ENCODE results near the gene GHR. TPM values are rescaled to one million over a fixed set of nuclear protein-coding genes. Genes with fewer than 3 reads are reported as not detected.

GHR gene
- not detected in 2 replicates for total RNA-seq (2014; rRNA removed; shearing (Covaris generic); ENCODE audit: low replicate concordance)

GRCh38 chr5:42423285-42424165 lies at the start of gene GHR:
GHR (plus strand) TSS chr5:42423439; CDS start chr5:42565875, 142,436 bp downstream.
- in situ Hi-C loops (cut with HindIII; ENCODE audit: low pct_unique_long_range_greater_than_20kb, low sequenced_read_pairs): no loop called here

GRCh38 chr5:42374679-42375273 lies 48.5 kb upstream of the GHR start:
- in situ Hi-C loops (cut with HindIII; ENCODE audit: low pct_unique_long_range_greater_than_20kb, low sequenced_read_pairs): no loop called here
- DNase-seq (ENCODE audit: low read depth): no peak

More at GRCh38 chr5:42423285-42424165, at the start of gene GHR:
- DNase-seq (ENCODE audit: low read depth): peak; percentile 80

- DNase-seq (ENCODE audit: low read depth): no peak
Measured at GRCh38 chr5:42377496-42377895, 45.7 kb upstream of the GHR start.

DNA sequence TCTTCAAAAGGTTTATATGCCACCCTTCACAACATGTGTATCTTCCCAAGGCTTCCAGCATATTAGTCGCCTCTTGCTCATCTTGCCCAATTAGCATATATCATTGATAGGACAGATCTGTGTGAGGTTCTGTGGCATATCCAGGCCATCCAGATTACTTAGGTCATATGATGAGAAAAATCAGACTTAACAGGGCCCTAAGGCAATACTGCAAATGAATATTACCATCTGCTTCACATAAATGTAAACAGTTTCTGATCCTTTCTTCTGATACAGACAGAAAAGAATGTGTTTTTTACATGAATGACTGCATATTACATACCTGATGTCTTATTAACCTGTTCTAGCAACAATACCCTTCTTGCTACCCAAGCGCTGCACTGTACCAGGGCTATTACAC lies 41.3 kb upstream of the GHR start:
- DNase-seq (ENCODE audit: low read depth): no peak
- in situ Hi-C loops (cut with HindIII; ENCODE audit: low pct_unique_long_range_greater_than_20kb, low sequenced_read_pairs): no loop called here

More at GRCh38 chr5:42377496-42377895, 45.7 kb upstream of the GHR start:
- in situ Hi-C loops (cut with HindIII; ENCODE audit: low pct_unique_long_range_greater_than_20kb, low sequenced_read_pairs): no loop called here

- in situ Hi-C loops (cut with HindIII; ENCODE audit: low pct_unique_long_range_greater_than_20kb, low sequenced_read_pairs): no loop called here
- DNase-seq (ENCODE audit: low read depth): no peak
Measured at GRCh38 chr5:42387563-42387962, 35.7 kb upstream of the GHR start.

GRCh38 chr5:42390115-42390514 lies 33.1 kb upstream of the GHR start:
- in situ Hi-C loops (cut with HindIII; ENCODE audit: low pct_unique_long_range_greater_than_20kb, low sequenced_read_pairs): no loop called here
- DNase-seq (ENCODE audit: low read depth): no peak

DNA sequence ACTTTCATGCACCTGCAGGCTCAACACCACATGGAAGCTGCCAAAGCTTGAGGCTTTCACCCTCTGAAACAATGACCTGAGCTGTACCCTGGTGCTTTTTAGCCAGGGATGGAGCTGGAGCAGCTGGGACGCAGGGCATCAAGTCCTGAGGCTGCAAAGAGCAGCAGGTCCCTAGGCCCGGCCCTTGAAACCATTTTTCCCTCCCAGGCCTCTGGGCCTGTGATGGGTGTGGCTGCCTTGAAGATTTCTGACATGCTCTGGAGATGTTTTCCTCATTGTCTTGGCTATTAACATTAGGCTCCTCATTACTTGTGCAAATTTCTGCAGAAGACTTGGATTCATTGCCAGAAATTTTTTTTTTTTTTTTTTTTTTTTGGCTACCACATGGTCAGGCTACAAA lies 30.3 kb upstream of the GHR start:
- in situ Hi-C loops (cut with HindIII; ENCODE audit: low pct_unique_long_range_greater_than_20kb, low sequenced_read_pairs): no loop called here
- DNase-seq (ENCODE audit: low read depth): no peak

DNA sequence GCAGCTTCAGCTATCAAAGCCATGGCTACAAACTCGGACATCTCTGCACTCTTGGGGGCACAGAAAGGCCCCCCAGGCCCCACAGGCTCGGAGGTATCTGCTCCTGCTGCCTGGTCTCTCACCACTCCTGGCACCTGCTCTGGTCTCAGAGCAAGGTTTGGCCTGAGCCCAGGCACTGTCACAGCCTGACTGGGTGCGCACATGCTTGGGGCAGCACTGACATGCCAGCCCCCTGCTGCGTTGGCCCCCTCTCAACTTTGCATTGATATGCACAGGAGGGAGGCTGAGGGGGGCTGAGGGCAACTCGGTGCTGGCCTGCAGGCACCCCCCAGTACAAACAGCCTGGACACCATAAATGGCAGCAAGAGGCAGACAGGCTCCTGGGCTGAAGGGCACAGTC lies 27.1 kb upstream of the GHR start:
- in situ Hi-C loops (cut with HindIII; ENCODE audit: low pct_unique_long_range_greater_than_20kb, low sequenced_read_pairs): no loop called here
- no peak for DNase-seq (ENCODE audit: low read depth)

DNA sequence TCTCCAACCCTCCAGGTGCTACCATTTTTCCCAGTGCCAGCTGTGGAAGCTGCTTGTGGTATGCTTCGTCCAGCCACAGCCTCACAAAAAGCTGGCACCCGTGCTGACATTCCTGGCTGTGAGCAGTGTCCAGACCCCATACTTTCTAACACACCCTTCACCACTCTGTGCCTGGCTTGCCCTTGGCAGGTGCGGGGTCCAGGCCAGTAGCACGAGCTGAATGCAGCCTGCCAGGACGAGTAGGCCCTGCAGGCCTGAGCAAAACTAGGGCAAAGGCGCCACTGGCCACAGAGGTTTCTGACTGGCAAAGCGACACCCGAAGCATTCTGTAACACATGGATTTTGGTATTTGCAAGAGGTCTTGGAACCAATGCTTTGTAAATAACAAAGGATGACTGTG lies 26.0 kb upstream of the GHR start:
- in situ Hi-C loops (cut with HindIII; ENCODE audit: low pct_unique_long_range_greater_than_20kb, low sequenced_read_pairs): no loop called here
- DNase-seq (ENCODE audit: low read depth): no peak

DNA sequence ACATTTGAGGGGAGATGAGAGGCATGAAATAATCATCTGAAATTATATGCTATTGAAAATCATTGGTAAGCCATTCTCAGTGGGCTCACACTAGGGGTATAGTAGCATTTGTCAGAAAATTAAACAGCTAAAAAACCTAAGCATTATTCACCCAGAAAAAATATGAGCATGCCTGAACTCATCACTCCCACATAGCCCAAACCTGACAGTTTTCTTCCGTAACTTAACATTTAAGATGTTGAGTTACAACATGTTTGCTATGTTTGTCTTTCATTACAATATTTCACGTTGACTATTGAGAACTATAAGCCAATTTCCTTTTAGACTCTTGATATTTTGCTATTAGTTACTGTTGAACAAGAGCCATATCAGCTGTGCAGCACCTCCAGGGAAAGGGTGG lies 23.5 kb upstream of the GHR start:
- no peak for DNase-seq (ENCODE audit: low read depth)
- in situ Hi-C loops (cut with HindIII; ENCODE audit: low pct_unique_long_range_greater_than_20kb, low sequenced_read_pairs): no loop called here

- DNase-seq (ENCODE audit: low read depth): no peak
- in situ Hi-C loops (cut with HindIII; ENCODE audit: low pct_unique_long_range_greater_than_20kb, low sequenced_read_pairs): no loop called here
Measured at GRCh38 chr5:42400474-42400873, 22.8 kb upstream of the GHR start.

DNA sequence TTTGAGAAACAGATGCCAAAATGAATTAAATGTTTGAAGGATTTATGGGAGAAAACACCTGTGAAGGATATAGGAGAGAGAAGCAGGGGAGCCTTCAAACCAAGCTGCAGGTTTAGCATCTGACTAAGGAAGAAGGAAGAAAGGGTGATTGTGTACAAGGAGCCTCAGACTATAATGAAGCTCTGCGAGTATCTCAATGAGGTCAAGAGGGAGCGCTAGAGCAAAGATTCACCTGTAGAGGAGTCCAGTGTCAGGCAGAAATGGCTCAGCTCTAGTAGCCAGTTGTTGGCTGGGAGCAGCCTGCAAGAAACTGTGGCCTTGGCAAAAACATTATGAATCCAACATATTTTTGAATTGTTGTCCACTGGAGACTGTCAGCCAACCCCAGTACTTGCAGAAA lies 20.0 kb upstream of the GHR start:
- in situ Hi-C loops (cut with HindIII; ENCODE audit: low pct_unique_long_range_greater_than_20kb, low sequenced_read_pairs): no loop called here
- no peak for DNase-seq (ENCODE audit: low read depth)

DNA sequence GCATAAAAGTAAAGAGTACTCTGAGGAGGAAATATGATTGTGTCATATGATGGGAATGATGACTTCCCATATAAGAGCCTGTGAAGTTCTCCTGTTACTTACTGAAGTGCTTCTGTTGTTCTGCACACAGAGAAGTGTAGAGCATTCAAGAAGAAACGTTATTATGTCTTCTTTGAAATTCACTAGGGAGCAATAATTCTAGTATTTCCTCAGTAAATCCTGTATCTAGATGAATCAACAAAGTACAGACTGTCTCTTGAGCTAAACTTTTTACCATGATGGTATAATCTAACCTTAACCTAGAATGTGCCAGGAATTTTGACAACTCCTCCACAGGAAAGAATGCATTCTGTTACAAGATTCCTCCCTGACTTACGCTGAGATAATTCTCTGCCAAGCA lies 18.9 kb upstream of the GHR start:
- DNase-seq (ENCODE audit: low read depth): no peak
- in situ Hi-C loops (cut with HindIII; ENCODE audit: low pct_unique_long_range_greater_than_20kb, low sequenced_read_pairs): no loop called here

DNA sequence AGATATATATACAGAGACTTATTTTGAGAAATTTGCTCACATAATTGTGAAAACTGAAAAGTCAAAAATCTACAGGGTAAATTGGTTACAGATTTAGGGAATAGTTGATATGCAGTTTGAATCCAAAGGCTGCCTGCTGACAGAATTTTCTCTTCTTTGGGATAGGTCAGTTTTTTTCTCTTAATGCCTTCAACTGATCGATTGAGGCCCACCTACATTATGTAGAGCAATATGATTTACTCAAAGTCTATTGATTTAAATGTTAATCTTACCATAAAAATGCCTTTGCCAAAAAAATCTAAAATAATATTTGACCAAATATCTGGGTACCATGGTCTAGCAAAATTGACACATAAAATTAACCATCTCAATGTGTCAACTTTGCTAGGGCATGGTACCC lies 3.9 kb upstream of the GHR start:
- no peak for DNase-seq (ENCODE audit: low read depth)
- in situ Hi-C loops (cut with HindIII; ENCODE audit: low pct_unique_long_range_greater_than_20kb, low sequenced_read_pairs): no loop called here

GRCh38 chr5:42422656-42423280 lies 471 bp upstream of the GHR start:
- no peak for DNase-seq (ENCODE audit: low read depth)
- in situ Hi-C loops (cut with HindIII; ENCODE audit: low pct_unique_long_range_greater_than_20kb, low sequenced_read_pairs): no loop called here

DNA sequence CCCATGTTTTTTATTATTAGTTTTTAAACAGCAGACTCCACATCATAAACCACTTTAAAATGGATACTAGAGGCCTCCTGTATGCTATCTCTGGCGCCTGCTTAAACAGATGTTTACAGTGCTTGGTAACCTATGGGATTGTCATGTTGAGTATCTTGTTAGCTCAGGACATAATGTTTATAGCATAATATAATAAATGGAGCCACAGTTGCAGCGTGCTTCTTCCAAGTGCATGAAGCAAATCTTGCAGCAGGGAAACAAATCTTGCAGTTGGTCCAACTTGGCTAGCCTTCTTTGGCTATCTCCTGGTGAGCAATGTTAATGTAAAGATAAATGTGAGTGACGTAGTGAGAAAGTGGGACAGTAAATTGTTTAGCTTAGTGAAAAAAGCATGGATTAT lies 2.8 kb downstream of the GHR start:
- in situ Hi-C loops (cut with HindIII; ENCODE audit: low pct_unique_long_range_greater_than_20kb, low sequenced_read_pairs): no loop called here
- no peak for DNase-seq (ENCODE audit: low read depth)

- in situ Hi-C loops (cut with HindIII; ENCODE audit: low pct_unique_long_range_greater_than_20kb, low sequenced_read_pairs): no loop called here
- no peak for DNase-seq (ENCODE audit: low read depth)
Measured at GRCh38 chr5:42429694-42430093, 6.5 kb downstream of the GHR start.

- in situ Hi-C loops (cut with HindIII; ENCODE audit: low pct_unique_long_range_greater_than_20kb, low sequenced_read_pairs): no loop called here
- DNase-seq (ENCODE audit: low read depth): no peak
Measured at GRCh38 chr5:42434047-42434724, 10.9 kb downstream of the GHR start.

DNA sequence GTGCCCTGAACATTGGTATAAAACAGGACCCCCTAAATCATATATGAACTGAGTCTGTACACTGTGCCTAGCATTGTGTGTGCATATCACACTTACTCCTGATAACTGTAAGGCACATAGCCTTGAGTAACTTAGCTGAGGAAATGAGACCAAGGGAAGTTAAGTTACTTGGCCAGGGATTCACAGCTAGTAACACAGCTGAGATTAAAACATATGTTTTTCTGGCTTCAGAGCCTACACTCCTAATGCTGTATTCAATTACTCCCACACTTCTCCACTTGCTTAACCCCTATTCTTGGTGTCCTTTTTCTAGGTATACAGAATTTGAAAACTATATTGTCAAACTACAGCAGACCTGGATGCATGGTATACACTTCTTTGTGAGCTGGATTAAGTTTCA lies 12.8 kb downstream of the GHR start:
- DNase-seq (ENCODE audit: low read depth): no peak
- in situ Hi-C loops (cut with HindIII; ENCODE audit: low pct_unique_long_range_greater_than_20kb, low sequenced_read_pairs): no loop called here
